ENCODE measurements around the gene CD81. TPM values are rescaled to one million over a fixed set of nuclear protein-coding genes. Genes with fewer than 3 reads are reported as not detected.

The CD81 gene
- total RNA-seq, 2 experiments from 2014 or later: 190 to 198 TPM

GRCh38 chr11:2437516-2437915 is 60.4 kb downstream of the CD81 start:
- ChIA-PET CTCF (no interaction called here), POLR2A (no interaction called here)

DNA sequence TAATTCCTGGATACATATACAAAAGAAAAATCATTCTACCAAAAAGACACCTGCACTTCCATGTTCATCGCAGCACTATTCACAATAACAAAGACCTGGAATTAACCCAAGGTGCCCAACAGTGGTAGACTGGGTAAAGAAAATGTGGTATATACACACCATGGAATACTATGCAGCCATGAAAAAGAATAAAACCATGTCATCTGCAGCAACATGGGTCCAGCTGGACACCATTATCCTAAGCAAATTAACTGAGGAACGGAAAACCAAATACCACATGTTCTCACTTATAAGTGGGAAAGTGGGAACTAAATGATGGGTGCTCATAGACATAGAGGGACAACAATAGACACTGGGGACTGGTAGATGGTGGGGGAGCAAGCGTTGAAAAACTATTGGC is 62.7 kb downstream of the CD81 start:
- POLR2A ChIA-PET: no interaction called here

GRCh38 chr11:2440646-2441045 is 63.5 kb downstream of the CD81 start:
- ChIA-PET POLR2A (no interaction called here), CTCF (interaction anchor here (1.7 to 1.8 kb wide), 2 partner anchors 20 to 92 kb away, joined by 5 read pairs; no protein-coding TSS in a partner anchor)

More for the DNA sequence above, 62.7 kb downstream of the CD81 start:
- CTCF ChIA-PET: no interaction called here

- POLR2A ChIA-PET: no interaction called here
- CTCF ChIA-PET: interaction anchor here (1.7 to 1.8 kb wide), 2 partner anchors 20 to 91 kb away, joined by 5 read pairs; no protein-coding TSS in a partner anchor
Measured at GRCh38 chr11:2441171-2441570, 64.1 kb downstream of the CD81 start.

GRCh38 chr11:2442589-2442988 is 65.5 kb downstream of the CD81 start:
- POLR2A ChIA-PET: no interaction called here
- CTCF ChIA-PET: interaction anchor here (1.5 to 1.8 kb wide), 2 partner anchors 90 kb away, joined by 5 to 6 read pairs; no protein-coding TSS in a partner anchor

GRCh38 chr11:2443406-2443805 is 66.3 kb downstream of the CD81 start:
- POLR2A ChIA-PET: interaction anchor here (1.0 kb wide), 1 partner anchor 65 kb away, joined by 3 read pairs; no protein-coding TSS in a partner anchor

DNA sequence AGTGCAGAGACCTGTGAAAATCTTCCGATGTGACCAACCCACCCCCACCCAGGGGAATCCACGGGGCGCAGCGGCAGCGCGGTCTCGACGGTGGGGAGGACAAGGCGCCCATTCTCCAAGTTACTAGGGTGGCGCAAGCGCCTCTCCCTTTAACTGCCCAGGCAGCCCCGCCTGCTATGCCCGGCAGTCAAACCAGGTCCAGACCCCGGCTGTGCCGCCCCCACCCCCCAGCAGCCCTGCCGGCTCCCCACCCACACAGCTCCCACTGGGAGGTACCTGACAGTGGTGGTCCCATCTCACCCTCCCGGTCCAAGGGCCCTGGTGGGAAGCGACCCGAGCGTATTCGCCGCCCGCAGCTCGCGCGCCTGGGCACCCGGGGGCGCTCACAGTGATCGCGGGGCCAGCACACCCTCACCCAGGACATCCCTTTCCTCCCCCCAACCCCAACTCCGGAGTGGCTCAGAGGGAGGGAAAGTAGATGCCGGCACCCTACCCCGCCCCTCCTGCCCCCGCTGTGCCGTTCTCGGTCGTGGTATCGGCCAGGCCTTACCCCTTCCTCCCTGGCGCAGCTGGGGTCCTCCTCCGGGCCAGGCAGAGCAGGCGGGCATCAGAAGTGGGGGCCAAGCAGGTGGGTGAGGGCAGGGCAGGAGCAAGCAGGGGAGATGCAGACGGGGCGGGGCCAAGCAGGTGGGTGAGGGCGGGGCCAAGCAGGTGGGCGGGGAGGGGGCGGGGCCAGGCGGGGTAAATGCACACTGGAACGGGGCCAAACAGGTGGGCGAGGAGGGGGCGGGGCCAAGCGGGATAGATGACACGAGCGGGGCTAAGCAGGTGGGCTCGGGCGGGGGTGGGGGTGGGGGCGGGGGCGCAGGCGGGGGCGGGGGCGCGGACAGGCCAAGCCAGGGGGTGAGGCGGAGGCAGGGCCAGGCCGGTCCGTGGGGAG is 67.0 kb downstream of the CD81 start, which contains the start of gene TRPM5:
Gene TRPM5 (minus strand): TSS at position 634 of the 940 bp plus-strand sequence. CDS start 21,478 bp downstream, outside the sequence.
- POLR2A ChIA-PET: interaction anchor here (1.0 to 1.5 kb wide), 2 partner anchors 37 to 66 kb away, joined by 3 read pairs; no protein-coding TSS in a partner anchor
- CTCF ChIA-PET: interaction anchor here (0.7 to 1.5 kb wide), 5 partner anchors 23 to 449 kb away, joined by 3 to 6 read pairs (median 4); partner anchors contain the start of gene TSSC4

More at GRCh38 chr11:2443406-2443805, 66.3 kb downstream of the CD81 start:
- CTCF ChIA-PET: interaction anchor here (1.1 to 1.5 kb wide), 3 partner anchors 88 to 450 kb away, joined by 3 to 6 read pairs (median 4); no protein-coding TSS in a partner anchor

- CTCF ChIA-PET: interaction anchor here (0.7 to 1.5 kb wide), 5 partner anchors 24 to 140 kb away, joined by 3 to 4 read pairs (median 4); partner anchors contain the start of gene TSSC4
- POLR2A ChIA-PET: interaction anchor here (1.5 kb wide), 1 partner anchor 36 kb away, joined by 3 read pairs; no protein-coding TSS in a partner anchor
Measured at GRCh38 chr11:2444821-2445745, 68.0 kb downstream of the CD81 start, which contains the start of gene KCNQ1. Gene KCNQ1, plus strand, starts transcription at chr11:2445008. Its CDS starts 91 bp downstream, at chr11:2445099.

- CTCF ChIA-PET: interaction anchor here (0.7 to 1.5 kb wide), 2 partner anchors 27 to 141 kb away, joined by 3 to 4 read pairs; no protein-coding TSS in a partner anchor
Measured at GRCh38 chr11:2445746-2446551, 68.8 kb downstream of the CD81 start.

GRCh38 chr11:2446590-2447252 is 69.6 kb downstream of the CD81 start:
- CTCF ChIA-PET: no interaction called here
- POLR2A ChIA-PET: no interaction called here

More at GRCh38 chr11:2445746-2446551, 68.8 kb downstream of the CD81 start:
- POLR2A ChIA-PET: interaction anchor here (1.5 kb wide), 1 partner anchor 35 kb away, joined by 3 read pairs; no protein-coding TSS in a partner anchor

Other genes starting within 250 kb of the CD81 start
- 10 to 100 TPM in 1 of 2 experiments, 1 to 10 TPM in 1; 9.5 to 10.7 TPM for gene IGF2, start 237.9 kb upstream of the CD81 start, total RNA-seq
- not detected for gene INS, start 216.1 kb upstream of the CD81 start, total RNA-seq
- gene TH, start 205.5 kb upstream of the CD81 start, total RNA-seq: not detected
- 1 to 10 TPM; 1.8 to 2.8 TPM for gene ASCL2, start 106.7 kb upstream of the CD81 start, total RNA-seq
- gene C11orf21, start 75.4 kb upstream of the CD81 start, total RNA-seq: 1 to 10 TPM; 3.5 to 4.2 TPM
- gene TSPAN32, start 75.3 kb upstream of the CD81 start, total RNA-seq: 1 to 10 TPM; 2.8 to 2.9 TPM
- 10 to 100 TPM; 61.5 to 68.0 TPM for gene TSSC4, start 23.4 kb downstream of the CD81 start, total RNA-seq
- gene TRPM5, start 67.2 kb downstream of the CD81 start, total RNA-seq: not detected
- 1 to 10 TPM; 3.1 to 3.9 TPM for gene KCNQ1, start 67.7 kb downstream of the CD81 start, total RNA-seq